Measurements from ENCODE around the gene ZNF414.
A peak's percentile ranks its signal among the peaks of the same experiment; 100 is the strongest.
"Not testable (repeated sequence)": the region's sequence is repeated elsewhere in the genome, so short reads cannot be mapped to it uniquely, and the experiment has no call there.

ZNF414 gene

GRCh38 chr19:8517551-8518442 is 3.8 kb upstream of the ZNF414 start:
- DNase-seq, result no peak

- DNase-seq, result no peak
Observed at GRCh38 chr19:8515317-8515716, 1.4 kb upstream of the ZNF414 start.

GRCh38 chr19:8514505-8515009 is 590 bp upstream of the ZNF414 start:
- DNase-seq, result not testable (repeated sequence)

- DNase-seq, result no peak
Observed at GRCh38 chr19:8513036-8513686, 806 bp downstream of the ZNF414 start.

GRCh38 chr19:8512115-8512967 is 1.6 kb downstream of the ZNF414 start:
- no peak for DNase-seq

GRCh38 chr19:8511573-8512101 is 2.3 kb downstream of the ZNF414 start:
- DNase-seq, result no peak

GRCh38 chr19:8510589-8511115 is 3.3 kb downstream of the ZNF414 start:
- no peak for DNase-seq

- no peak for DNase-seq
Observed at GRCh38 chr19:8506402-8506957, 7.5 kb downstream of the ZNF414 start.

- peak; percentile 84 for DNase-seq
Observed at GRCh38 chr19:8505680-8506401, 8.1 kb downstream of the ZNF414 start.

GRCh38 chr19:8504919-8505318 is 9.0 kb downstream of the ZNF414 start:
- no peak for DNase-seq

- DNase-seq, result no peak
Observed at GRCh38 chr19:8504171-8504570, 9.8 kb downstream of the ZNF414 start.

GRCh38 chr19:8503510-8503909 is 10.5 kb downstream of the ZNF414 start:
- no peak for DNase-seq

GRCh38 chr19:8501981-8502380 is 12.0 kb downstream of the ZNF414 start:
- no peak for DNase-seq

GRCh38 chr19:8501516-8501915 is 12.5 kb downstream of the ZNF414 start:
- no peak for DNase-seq

- no peak for DNase-seq
Observed at GRCh38 chr19:8500158-8500557, 13.8 kb downstream of the ZNF414 start.

- DNase-seq, result no peak
Observed at GRCh38 chr19:8499048-8499833, 14.7 kb downstream of the ZNF414 start.

- DNase-seq, result no peak
Observed at GRCh38 chr19:8498295-8498694, 15.7 kb downstream of the ZNF414 start.

GRCh38 chr19:8494158-8494557 is 19.8 kb downstream of the ZNF414 start:
- no peak for DNase-seq

GRCh38 chr19:8491574-8491973 is 22.4 kb downstream of the ZNF414 start:
- no peak for DNase-seq

- DNase-seq, result no peak
Observed at GRCh38 chr19:8490873-8491272, 23.1 kb downstream of the ZNF414 start.

GRCh38 chr19:8490395-8490760 is 23.6 kb downstream of the ZNF414 start:
- no peak for DNase-seq

All from midbrain (tissue), 1 donor.